Stomach (tissue), 9 donors: ENCODE data around the gene MFSD12. TPM values are rescaled to one million over a fixed set of nuclear protein-coding genes. Genes with fewer than 3 reads are reported as not detected.
A peak's percentile ranks its signal among the peaks of the same experiment; 100 is the strongest.

Experiments
- DNase-seq, 2 donors: peaks; one replicate each; pipeline versions ENCODE4 v3.0.0 to v3.0.0-alpha.2; 2013 to 2019
- H3K27ac ChIP-seq, 5 donors: fragments of 200-600 bp in 4 of 5; sonication (generic) in 4 of 5; one replicate each; pipeline ENCODE4 v1.5.1; 2013 to 2019; ENCODE audit warnings: mild to moderate bottlenecking in 1 of 5, moderate library complexity in 1 of 5
- H3K27me3 ChIP-seq, 3 donors: fragments of 200-600 bp; sonication (generic); one replicate each; pipeline ENCODE4 v1.5.1; 2017 to 2019; ENCODE audit warnings: mixed run types in 1 of 3
- H3K36me3 ChIP-seq, 4 donors: fragments of 200-600 bp; sonication (generic); 1 replicate in 3 of 4; 2 replicates in 1 of 4; pipeline ENCODE4 v1.5.1; 2016 to 2019
- H3K4me1 ChIP-seq, 4 donors: fragments of 200-600 bp; sonication (generic); one replicate each; pipeline ENCODE4 v1.5.1; 2016 to 2019
- H3K4me3 ChIP-seq, 4 donors: fragments of 200-600 bp; sonication (generic) in 3 of 4; one replicate each; pipeline ENCODE4 v1.5.1; 2016 to 2019; ENCODE audit warnings: mild to moderate bottlenecking in 1 of 4
- H3K9me3 ChIP-seq, 4 donors: fragments of 200-600 bp; sonication (generic); one replicate each; pipeline ENCODE4 v1.5.1; 2016 to 2019
- CTCF ChIP-seq, 7 experiments: fragments of 450-650 bp in 4 of 7; fragments of 200-600 bp in 3 of 7; sonication (generic) in 3 of 7; IDR thresholded peaks; one replicate each; pipeline ENCODE4 v1.5.1; 2016 to 2019; ENCODE audit warnings: antibody characterized with exemption in 7 of 7, control low read depth in 2 of 7, mild to moderate bottlenecking in 1 of 7
- EP300 ChIP-seq: sonication (generic); formaldehyde crosslinking; IDR thresholded peaks from one replicate; pipeline ENCODE4 v1.6.1; 2017; ENCODE audit warnings: antibody characterized with exemption
- POLR2A ChIP-seq, 4 donors: fragments of 450-650 bp; IDR thresholded peaks; one replicate each; pipeline ENCODE4 v1.6.1; 2016; ENCODE audit warnings: antibody characterized with exemption in 4 of 4, control low read depth in 2 of 4, mild to moderate bottlenecking in 1 of 4, moderate library complexity in 1 of 4
- POLR2AphosphoS5 ChIP-seq, 3 donors: sonication (generic); formaldehyde crosslinking; IDR thresholded peaks; one replicate each; pipeline ENCODE4 v1.6.1; 2016; ENCODE audit warnings: antibody characterized with exemption in 3 of 3
- WGBS, 5 donors: extraction: QIAGEN DNeasy Blood & Tissue Kit in 3 of 5; methylation state at CpG; one replicate each; pipeline versions ENCODE4 v1.1.5 to v1.1.7; 2013 to 2018; 5-methylcytosine and 5-hydroxymethylcytosine counted together
- intact Hi-C: fragments of 100-400 bp; cut with DNase I; formaldehyde crosslinking; loops from one replicate; pipeline ENCODE4 v1.15.1; 2023; ENCODE audit warnings: low total_unique reads
- polyA plus RNA-seq, 3 donors: library from polyadenylated mRNA; stranded (reverse); fragments of 200-250 nt; gene quantifications; one replicate each; pipeline ENCODE4 v1.2.3, GENCODE V29; 2013
- total RNA-seq, 5 donors: library from RNA; depleted of rRNA; stranded (reverse); fragments of >200 nt; gene quantifications; one replicate each; pipeline versions ENCODE4 v1.1.0 to v1.2.3, GENCODE V29; 2014 to 2016
- donor health status: healthy with polysubstance abuse.
- donor health status: Bipolar disorder and iron deficiency.
- donor health status: healthy.

The MFSD12 gene
- total and polyA plus RNA-seq, 8 donors: 0.58 to 96.4 (median 34.8) TPM

GRCh38 chr19:3575949-3576673 is 18.7 kb upstream of the MFSD12 start:
- no peak for DNase-seq
- no peaks in the 10 kb centered on the region for H3K27me3 ChIP-seq
- no peaks in the 10 kb centered on the region for H3K9me3 ChIP-seq
- TF ChIP-seq EP300 (no peak), CTCF (IDR thresholded peaks at IDR 0.05) (no peak), POLR2A (IDR thresholded peaks at IDR 0.05) (no peak), POLR2AphosphoS5 (IDR thresholded peaks at IDR 0.05) (no peak)
- H3K4me3 ChIP-seq: peak overlapping the region; percentile 26 to 45 (median 36)
- H3K4me1 ChIP-seq: peaks cover 23 to 51% (median 44%) of the 10 kb centered on the region in 4 donors
- peaks cover 0 to 24% (median 19%) of the 10 kb centered on the region in 4 donors for H3K36me3 ChIP-seq
- H3K27ac ChIP-seq: peak overlapping the region in 3 of 5 donors; percentile 25 to 82 (median 32)
- intact Hi-C loops: no loop called here
- 80 to 87% (median 81%) methylated on average over 26 to 29 of the region's 29 CpGs for WGBS, 5 donors

- no peak for TF ChIP-seq CTCF (IDR thresholded peaks at IDR 0.05)
- no peak for TF ChIP-seq POLR2AphosphoS5 (IDR thresholded peaks at IDR 0.05)
- no peak for TF ChIP-seq EP300
- no peak for TF ChIP-seq POLR2A (IDR thresholded peaks at IDR 0.05)
- Histone ChIP-seq H3K36me3 (peaks cover 0 to 24% (median 19%) of the 10 kb centered on the region in 4 donors), H3K27me3 (no peaks in the 10 kb centered on the region), H3K4me1 (peaks cover 23 to 51% (median 41%) of the 10 kb centered on the region in 4 donors), H3K4me3 (no peak overlapping the region), H3K27ac (no peak overlapping the region), H3K9me3 (no peaks in the 10 kb centered on the region)
- peak; percentile 42 to 60 for DNase-seq
- WGBS, 5 donors: 85 to 90% (median 90%) methylated on average over 19 of the region's 19 CpGs
- intact Hi-C loops: no loop called here
Measured at GRCh38 chr19:3575260-3575741, 17.9 kb upstream of the MFSD12 start.

- Histone ChIP-seq H3K9me3 (no peaks in the 10 kb centered on the region), H3K4me1 (peaks cover 23 to 51% (median 40%) of the 10 kb centered on the region in 4 donors), H3K27ac (peak overlapping the region; percentile 15 to 93 (median 87)), H3K36me3 (peaks cover 0 to 24% (median 19%) of the 10 kb centered on the region in 4 donors), H3K27me3 (no peaks in the 10 kb centered on the region), H3K4me3 (peak overlapping the region; percentile 89 to 97 (median 91))
- peak; percentile 95 to 96 for DNase-seq
- 56 to 63% (median 59%) methylated on average over 54 to 55 of the region's 55 CpGs for WGBS, 5 donors
- intact Hi-C loops: no loop called here
- TF ChIP-seq POLR2A (IDR thresholded peaks at IDR 0.05) (no peak), EP300 (no peak), CTCF (IDR thresholded peaks at IDR 0.05) (no peak), POLR2AphosphoS5 (IDR thresholded peaks at IDR 0.05) (no peak)
Measured at GRCh38 chr19:3573858-3574637, 16.7 kb upstream of the MFSD12 start.

GRCh38 chr19:3573162-3573857 is 15.9 kb upstream of the MFSD12 start:
- DNase-seq: peak; percentile 33 to 62
- H3K4me1 ChIP-seq: peaks cover 23 to 51% (median 40%) of the 10 kb centered on the region in 4 donors
- H3K9me3 ChIP-seq: no peaks in the 10 kb centered on the region
- H3K4me3 ChIP-seq: peak overlapping the region; percentile 89 to 97 (median 91)
- H3K36me3 ChIP-seq: peaks cover 0 to 24% (median 18%) of the 10 kb centered on the region in 4 donors
- WGBS, 5 donors: 1 to 2% (median 1%) methylated on average over 25 to 60 of the region's 60 CpGs
- peak overlapping the region; percentile 81 to 93 (median 87) for H3K27ac ChIP-seq
- H3K27me3 ChIP-seq: no peaks in the 10 kb centered on the region
- TF ChIP-seq CTCF (IDR thresholded peaks at IDR 0.05) (no peak), POLR2AphosphoS5 (IDR thresholded peaks at IDR 0.05) (no peak)
- intact Hi-C loops: no loop called here
